ENCODE results near the gene CACHD1. TPM values are rescaled to one million over a fixed set of nuclear protein-coding genes. Genes with fewer than 3 reads are reported as not detected.

The CACHD1 gene
- total RNA-seq (1 to 10 TPM; 4.0 to 7.1 (median 5.5) TPM), polyA plus RNA-seq (1 to 10 TPM; 2.9 to 3.0 TPM)

DNA sequence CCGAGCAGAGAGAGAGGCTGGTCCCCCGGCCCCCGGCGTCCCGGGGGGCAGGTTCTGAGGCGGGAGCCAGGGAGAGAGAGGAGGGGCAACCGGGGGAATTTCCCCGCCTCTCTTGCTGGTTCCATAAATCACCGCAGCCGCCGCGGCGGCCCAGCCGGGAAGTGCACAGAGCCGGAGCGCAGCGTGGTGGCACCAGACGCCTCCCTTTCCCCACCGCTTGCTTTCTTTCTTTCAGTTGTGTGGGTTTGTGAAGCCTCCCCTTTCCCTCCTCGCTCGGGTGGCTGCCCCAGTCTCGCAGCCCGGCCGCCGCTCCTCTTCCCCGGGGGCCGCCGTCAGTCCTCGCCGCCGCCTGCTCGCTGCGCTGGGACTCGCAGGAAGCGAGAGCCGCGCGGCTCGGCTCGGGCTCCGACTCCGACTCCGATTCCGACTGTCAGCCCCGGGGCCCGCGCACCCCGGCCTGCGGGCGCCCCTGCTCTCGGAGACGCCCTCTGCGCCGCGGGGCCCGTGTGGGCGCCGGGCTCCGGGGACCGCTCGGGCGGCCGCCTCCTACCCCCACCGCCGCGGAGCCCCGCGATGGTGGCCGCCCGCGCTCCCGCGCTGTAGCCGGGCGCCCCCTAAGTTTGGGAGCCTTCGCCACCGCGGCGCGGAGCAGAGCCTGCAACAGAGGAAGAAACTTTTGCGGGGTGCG lies at the start of gene CACHD1:
CACHD1 (plus strand) TSS at position 153 of the 688 bp plus-strand sequence. CDS start 616 bp downstream, outside the sequence.
- no peaks in the 10 kb centered on the region for H3K27me3 ChIP-seq
- H3K9me3 ChIP-seq: no peaks in the 10 kb centered on the region
- no peaks in the 10 kb centered on the region for H3K36me3 ChIP-seq
- ATAC-seq (peak; percentile 81 to 89 (median 84)), DNase-seq (peak; percentile 80 to 91 (median 85)), FAIRE-seq (no peak)
- WGBS, 2 donors: 0% methylated on average over 69 to 82 of the region's 82 CpGs
- H3K4me3 ChIP-seq: peak within 1 kb of the TSS; percentile 37 to 80 (median 79)
- H3K4me1 ChIP-seq: peaks cover 6 to 19% (median 10%) of the 10 kb centered on the region in 3 donors
- TF ChIP-seq, protein P1, sequence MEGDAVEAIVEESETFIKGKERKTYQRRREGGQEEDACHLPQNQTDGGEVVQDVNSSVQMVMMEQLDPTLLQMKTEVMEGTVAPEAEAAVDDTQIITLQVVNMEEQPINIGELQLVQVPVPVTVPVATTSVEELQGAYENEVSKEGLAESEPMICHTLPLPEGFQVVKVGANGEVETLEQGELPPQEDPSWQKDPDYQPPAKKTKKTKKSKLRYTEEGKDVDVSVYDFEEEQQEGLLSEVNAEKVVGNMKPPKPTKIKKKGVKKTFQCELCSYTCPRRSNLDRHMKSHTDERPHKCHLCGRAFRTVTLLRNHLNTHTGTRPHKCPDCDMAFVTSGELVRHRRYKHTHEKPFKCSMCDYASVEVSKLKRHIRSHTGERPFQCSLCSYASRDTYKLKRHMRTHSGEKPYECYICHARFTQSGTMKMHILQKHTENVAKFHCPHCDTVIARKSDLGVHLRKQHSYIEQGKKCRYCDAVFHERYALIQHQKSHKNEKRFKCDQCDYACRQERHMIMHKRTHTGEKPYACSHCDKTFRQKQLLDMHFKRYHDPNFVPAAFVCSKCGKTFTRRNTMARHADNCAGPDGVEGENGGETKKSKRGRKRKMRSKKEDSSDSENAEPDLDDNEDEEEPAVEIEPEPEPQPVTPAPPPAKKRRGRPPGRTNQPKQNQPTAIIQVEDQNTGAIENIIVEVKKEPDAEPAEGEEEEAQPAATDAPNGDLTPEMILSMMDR (IDR thresholded peaks at IDR 0.05): peak in 1 of 4 donors; percentile 21
- intact Hi-C loops (cut with DNase I): loop anchor here in 1 of 3 donors (10.0 kb wide), 1 partner anchor 55 kb away; no protein-coding TSS in a partner anchor
- peak within 1 kb of the TSS; percentile 76 to 90 (median 79) for H3K27ac ChIP-seq

DNA sequence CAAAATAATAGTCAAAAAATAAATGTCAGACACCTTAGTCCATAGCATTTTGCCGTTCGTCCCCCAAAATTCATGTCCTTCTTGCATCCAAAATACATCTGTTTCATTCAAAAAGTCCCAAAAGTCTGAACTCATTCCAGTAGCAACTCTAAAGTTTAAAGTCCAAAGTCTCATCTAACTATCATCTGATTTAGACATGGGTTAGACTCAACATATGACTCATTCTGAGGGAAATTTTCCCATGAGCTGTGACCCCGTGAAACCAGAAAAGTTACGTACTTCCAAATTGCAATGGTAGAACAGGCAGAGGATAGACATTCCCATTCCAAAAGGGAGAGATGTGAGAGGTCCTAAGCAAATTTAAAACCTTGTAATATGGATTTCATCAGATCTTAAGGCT lies 48.6 kb upstream of the CACHD1 start:
- FAIRE-seq (no peak), ATAC-seq (no peak), DNase-seq (no peak)
- H3K27me3 ChIP-seq: no peaks in the 10 kb centered on the region
- no peaks in the 10 kb centered on the region for H3K36me3 ChIP-seq
- H3K4me1 ChIP-seq: peaks cover 0 to 3% (median 0%) of the 10 kb centered on the region in 3 donors
- no peak overlapping the region for H3K27ac ChIP-seq
- TF ChIP-seq, protein P1 (IDR thresholded peaks at IDR 0.05): no peak
- WGBS, 2 donors: 71 to 79% methylated on average over 4 of the region's 4 CpGs
- no peaks in the 10 kb centered on the region for H3K9me3 ChIP-seq
- intact Hi-C loops (cut with DNase I): no loop called here
- no peak overlapping the region for H3K4me3 ChIP-seq

DNA sequence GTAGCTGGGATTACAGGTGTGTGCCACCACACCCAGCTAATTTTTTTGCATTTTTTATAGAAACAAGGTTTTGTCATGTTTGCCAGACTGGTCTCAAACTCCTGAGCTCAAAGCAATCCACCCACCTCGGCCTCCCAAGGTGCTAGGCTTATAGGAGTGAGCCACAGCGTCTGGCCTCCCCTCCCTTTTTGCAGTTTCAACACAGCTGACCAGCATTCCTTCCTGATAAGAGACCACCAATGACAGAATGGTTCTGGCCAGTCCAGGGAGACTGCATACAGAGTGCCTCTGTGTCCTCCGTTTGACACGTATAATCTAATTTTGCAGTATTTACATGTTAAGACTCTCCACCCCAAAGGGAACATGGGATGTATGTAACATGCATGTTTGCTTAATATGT lies 46.4 kb upstream of the CACHD1 start:
- H3K4me1 ChIP-seq: peaks cover 0 to 9% (median 6%) of the 10 kb centered on the region in 3 donors
- WGBS, 2 donors: 84 to 91% methylated on average over 4 of the region's 4 CpGs
- no peak for FAIRE-seq
- intact Hi-C loops (cut with DNase I): no loop called here
- no peaks in the 10 kb centered on the region for H3K27me3 ChIP-seq
- H3K4me3 ChIP-seq: no peak overlapping the region
- no peaks in the 10 kb centered on the region for H3K36me3 ChIP-seq
- no peak for ATAC-seq
- TF ChIP-seq, protein P1 (IDR thresholded peaks at IDR 0.05): no peak
- no peak overlapping the region for H3K27ac ChIP-seq
- DNase-seq: no peak
- H3K9me3 ChIP-seq: no peaks in the 10 kb centered on the region

DNA sequence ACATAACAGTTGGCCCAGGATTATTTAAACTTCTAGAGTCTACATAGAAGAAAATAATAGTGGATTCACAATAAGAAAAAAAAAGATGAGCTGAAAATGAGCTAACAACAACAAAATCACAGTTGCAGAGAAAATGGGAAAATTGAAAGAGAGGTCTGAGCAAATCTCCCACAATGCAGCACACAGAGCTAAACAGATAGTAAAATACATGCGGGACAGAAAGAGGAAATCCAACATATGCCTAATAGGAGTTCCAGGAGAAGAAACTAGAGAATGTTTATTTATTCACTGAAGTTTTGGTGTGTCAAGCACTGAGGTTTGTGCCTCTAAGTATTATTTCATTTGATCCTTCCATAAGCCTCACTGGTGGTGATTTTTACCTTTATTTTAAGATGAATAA lies 45.5 kb upstream of the CACHD1 start:
- ATAC-seq: no peak
- intact Hi-C loops (cut with DNase I): no loop called here

More for the DNA sequence above, 45.5 kb upstream of the CACHD1 start:
- no peak for DNase-seq
- Histone ChIP-seq H3K36me3 (no peaks in the 10 kb centered on the region), H3K9me3 (no peaks in the 10 kb centered on the region), H3K4me3 (no peak overlapping the region), H3K4me1 (peaks cover 0 to 9% (median 6%) of the 10 kb centered on the region in 3 donors), H3K27me3 (no peaks in the 10 kb centered on the region), H3K27ac (no peak overlapping the region)
- WGBS, 2 donors: 94 to 96% methylated on average over 1 of the region's 1 CpG
- no peak for FAIRE-seq
- TF ChIP-seq, protein P1 (IDR thresholded peaks at IDR 0.05): no peak
